ENCODE measurements around the gene IPO9.

Gene IPO9

DNA sequence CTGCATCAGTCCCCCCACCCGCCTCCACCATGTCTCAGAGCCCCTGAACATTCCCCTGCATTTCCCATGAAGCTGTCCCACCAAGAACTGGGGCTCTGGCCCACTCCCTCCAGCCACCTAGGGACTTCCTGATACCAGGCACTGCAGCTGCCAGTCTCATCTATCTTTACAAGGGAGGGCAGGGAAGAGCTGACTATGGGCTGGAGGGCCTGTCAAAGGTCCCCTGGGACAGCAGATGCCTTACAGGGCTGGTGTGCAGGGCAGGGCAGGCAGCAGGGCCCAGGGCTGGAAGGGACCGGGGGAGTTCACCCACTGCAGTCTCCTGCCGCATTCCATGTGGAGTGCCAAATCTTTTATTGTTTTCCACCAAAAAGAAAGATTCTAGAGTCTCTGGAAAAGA, 77.4 kb downstream of the IPO9 start:
- DNase-seq (ENCODE audit: low read depth) = no peak

DNA sequence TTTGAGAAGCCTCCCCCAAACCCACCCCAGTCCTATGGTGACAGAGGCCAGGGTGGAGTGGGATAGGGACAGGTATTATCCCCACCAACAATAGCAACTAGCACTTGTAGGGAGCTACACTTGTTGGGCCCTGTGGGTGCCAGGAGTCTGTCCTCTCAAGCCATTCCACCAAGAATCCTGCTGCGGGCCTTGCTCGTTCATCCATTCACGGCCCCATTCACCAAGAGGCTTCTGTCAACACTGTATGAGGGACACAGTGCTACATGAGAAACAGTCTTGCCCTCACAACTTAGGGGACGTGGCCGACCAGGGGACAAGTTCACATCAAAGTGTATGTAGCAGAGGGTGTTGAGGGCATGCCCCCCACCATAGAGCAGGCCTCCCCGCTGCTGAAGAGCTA, 78.7 kb downstream of the IPO9 start:
- DNase-seq (ENCODE audit: low read depth) = no peak

DNA sequence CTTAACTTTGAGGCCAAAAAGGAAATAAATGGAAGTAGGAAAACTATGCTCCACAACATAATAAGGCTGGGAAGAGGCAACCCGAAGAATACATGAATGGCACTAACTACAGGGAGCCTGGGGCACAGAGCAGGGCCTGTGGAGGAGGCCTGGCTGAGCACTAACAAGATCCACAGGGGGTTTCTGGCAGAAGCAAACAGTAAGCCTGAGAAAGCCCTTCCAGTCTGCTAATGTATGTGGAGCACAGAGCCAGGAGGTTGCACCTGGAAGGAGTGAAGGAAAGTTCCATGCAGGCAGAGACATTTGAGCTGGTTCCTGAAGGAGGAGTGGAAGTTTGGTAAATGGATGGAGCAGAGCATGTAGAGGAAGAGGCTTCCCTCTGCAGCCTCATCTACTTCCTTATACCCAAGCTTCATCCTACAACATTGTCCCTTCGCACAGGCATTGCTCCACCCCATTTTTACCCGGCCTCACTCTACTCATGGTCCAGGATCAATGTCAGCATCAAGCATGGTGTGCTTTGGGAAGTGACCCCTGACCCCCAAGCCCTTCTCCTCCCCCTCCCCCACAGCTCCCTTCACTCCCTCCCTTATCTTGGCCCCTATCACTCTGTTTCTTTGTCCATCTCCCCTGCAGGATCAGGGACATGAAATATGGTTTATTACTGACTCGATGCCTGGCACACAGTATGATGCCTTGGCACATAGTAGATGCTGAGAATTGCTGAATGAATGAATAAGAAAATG, 83.0 kb downstream of the IPO9 start:
- no peak for DNase-seq (ENCODE audit: low read depth)

DNA sequence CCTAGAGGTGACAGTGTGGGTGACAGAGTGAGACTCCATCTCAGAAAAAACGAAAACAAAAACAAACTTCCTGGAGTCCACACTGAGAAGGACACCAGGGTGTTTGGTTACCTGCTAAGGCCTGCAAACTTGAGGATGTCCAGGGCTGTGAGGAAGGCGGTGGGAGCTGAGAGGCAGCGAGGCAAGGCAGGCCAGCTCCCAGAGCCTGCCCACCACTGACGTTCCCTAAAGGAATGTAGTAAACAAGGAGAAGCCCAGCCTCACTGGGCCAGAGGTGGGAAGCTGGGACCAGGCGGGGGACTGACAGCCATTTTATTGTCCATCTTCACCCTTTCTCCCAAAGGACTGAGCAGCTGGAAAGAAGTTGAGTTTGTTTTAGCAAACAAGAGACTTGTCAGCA, 83.9 kb downstream of the IPO9 start:
- no peak for DNase-seq (ENCODE audit: low read depth)

- no peak for DNase-seq (ENCODE audit: low read depth)
Measured at GRCh38 chr1:201914456-201915235, 85.7 kb downstream of the IPO9 start.

DNA sequence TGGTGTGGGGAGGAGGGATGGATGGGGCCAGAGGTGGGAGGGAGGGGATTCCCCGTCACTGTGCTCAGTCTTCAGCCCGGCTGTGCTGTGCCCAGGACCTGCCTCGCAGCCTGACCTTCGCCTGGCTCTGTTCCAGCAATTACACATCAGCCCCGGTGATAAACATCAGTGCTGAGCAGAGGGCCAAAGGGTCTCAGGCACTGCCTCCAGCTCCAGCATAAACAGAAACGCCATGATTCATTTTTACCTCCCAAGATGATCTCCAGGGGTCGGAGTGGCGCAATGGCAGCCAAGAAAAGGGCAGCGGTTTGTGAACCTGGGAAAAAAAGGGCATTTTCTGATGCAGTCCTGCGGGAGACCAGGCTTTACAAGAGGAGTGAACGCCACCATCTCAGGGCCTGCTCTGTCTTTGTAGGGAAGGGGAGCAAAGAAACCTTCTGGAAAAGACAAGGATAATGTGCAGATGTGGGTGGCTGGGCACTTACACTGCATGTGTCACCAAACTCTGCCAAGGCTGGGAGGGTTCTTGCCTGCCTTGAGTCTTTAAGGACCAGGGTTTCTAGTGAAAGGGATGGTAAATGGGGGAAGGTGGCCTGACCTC, 87.8 kb downstream of the IPO9 start:
- DNase-seq (ENCODE audit: low read depth) = no peak

DNA sequence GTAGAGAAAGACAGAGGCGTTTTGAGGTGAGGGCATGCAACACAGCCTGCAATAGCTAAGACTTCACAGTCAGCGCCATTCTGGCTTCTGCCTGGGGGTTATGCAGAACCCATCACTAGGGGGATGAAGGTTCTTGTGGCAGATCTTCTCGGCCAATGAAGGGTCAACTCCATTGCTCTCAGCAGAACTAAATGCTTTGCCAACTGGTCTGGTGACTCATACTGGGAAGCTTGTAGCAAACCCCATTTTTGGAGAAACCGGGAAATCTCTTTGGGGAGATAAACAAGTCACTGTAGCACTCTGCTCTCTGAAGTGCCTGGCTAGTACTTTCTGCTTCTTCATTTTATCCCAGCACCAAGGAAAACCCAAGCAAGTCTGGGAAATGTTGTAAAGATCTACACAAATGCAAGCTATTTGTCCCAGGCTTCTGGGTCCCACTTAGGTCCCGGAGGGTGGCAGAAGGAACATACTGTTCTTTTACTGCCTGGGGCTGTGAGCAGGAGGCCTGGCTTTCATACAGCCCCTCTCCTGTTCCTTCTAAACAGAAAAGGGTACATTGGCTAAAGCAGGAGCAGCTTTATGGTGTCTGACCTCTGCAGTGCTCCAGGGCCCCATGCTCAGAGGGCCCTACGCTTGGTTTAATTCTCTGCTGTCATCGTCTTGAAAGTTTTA, 88.5 kb downstream of the IPO9 start:
- no peak for DNase-seq (ENCODE audit: low read depth)

DNA sequence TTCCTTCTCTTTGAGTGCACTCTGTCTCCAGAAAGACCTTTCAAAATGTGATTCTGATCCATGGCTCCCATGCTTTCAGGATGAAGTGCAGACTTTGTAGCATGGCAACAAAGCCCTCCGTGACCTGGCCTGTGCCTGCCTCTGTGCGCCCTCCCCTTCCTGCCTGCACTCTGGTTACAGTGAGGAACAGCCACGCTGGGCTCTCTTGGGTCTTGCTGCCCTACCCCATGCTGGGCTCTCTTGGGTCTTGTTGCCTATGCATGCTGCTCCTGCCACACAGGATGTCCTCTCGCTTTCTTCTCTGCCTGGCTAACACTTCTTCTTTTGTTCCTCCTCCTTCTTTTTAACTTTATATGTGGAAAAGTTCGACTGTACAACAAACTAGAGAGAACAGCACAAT, 89.4 kb downstream of the IPO9 start:
- no peak for DNase-seq (ENCODE audit: low read depth)

DNA sequence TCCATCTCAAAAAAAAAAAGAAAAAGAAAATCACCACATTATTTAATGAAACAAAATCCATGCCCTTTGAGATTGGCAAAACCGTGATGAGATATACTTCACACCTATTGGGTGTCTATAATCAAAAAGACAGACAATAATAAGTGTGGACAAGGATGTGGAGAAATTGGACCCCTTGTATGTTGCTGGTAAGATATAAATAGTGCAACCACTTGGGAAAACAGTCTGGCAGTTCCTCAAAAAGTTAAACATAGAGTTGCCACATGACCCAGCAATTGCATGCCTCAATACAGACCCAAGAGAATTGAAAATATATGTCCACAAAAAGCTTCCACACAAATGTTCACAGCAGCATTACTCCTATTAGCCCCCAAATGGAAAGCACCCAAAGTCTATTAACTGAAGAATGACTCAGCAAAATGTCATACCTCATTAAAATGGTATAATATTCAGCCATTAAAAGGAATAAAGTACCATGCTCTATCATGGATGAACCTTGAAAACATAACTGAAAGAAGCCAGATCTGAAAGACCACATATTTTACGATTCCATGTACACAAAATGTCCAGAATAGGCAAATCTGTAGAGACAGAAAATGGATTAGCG, 93.1 kb downstream of the IPO9 start:
- DNase-seq (ENCODE audit: low read depth) = no peak

DNA sequence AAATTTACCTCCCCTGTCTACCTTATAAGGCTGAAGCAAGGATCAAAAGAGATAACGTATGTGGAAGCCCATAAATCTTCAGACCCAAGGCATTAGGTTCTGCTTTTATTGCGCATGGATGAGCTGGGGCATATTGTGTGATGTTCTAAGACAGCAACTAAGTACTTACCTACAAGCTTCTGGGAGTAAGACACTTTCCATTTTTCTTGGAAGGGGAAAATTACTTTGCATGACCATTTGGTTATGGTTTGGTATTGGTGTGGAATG, 96.3 kb downstream of the IPO9 start:
- DNase-seq (ENCODE audit: low read depth) = no peak

- no peak for DNase-seq (ENCODE audit: low read depth)
Measured at GRCh38 chr1:201925981-201926645, 97.2 kb downstream of the IPO9 start.

- no peak for DNase-seq (ENCODE audit: low read depth)
Measured at GRCh38 chr1:201928266-201928665, 99.3 kb downstream of the IPO9 start.

DNA sequence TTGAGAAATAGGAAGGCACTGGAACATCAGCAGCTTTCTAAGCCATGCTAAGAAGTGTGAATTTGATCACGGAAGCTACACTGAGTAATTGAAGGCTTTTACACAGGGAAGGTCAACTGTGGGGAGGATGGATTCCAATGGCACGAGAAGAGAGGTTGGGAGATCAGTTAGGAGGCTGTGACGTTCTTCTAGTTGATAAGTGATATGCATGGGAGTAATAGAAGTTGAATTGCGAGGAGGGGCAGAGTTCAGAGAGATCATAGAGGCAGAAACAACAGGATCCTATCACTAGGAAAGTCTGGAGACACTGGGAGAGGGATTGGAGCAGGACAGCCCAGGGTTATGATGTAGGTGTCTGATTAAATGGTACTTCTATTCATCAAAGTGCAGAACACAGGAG, 101.2 kb downstream of the IPO9 start:
- no peak for DNase-seq (ENCODE audit: low read depth)

GRCh38 chr1:201930803-201931202, 101.8 kb downstream of the IPO9 start:
- no peak for DNase-seq (ENCODE audit: low read depth)
